ENCODE data around the gene L3MBTL1. TPM values are rescaled to one million over a fixed set of nuclear protein-coding genes. Genes with fewer than 3 reads are reported as not detected.

Gene L3MBTL1
- total RNA-seq, 4 donors from 2014 or later: 10.9 to 152 (median 23.1) TPM

DNA sequence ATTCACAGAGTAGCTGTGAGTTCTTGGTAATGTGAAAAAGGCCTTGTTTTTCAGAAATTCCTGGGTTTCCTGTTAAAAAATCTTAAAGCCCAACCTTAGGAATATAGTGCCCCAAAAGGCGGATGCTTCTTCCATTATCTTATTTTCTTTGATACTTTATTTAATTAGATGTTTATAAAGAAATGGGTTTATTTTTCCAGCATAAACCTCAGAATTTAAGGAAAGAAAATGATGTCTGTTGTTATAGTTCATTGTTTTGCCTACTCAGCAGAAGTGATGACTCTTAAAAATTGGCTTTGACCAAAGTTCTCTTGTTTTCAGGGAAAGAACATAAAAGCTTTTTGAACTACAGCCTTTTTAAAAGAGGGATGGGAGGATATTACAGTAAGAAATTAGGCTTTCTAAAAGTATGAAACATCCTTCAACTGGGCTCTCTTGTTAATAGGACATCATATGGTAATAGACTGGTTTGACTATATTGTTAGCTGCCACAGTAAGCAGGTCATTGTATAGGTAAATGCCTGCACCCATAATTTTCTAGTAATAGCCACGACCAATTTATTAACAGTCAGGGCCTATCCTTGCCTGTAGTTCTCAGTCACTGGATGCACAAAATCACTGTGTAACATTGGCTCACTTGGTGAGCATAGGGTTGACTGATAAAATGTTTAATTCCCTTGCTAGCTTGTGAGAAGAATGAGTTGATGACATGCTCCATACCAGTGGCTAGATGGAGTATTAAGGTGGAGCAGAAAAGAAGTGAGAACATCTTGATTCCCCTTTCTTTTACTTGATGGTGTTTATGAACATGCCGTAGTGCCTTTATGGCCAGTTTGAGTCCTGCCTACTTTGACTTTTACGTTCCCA, 44.6 kb upstream of the L3MBTL1 start:
- TF ChIP-seq POLR2A (IDR thresholded peaks at IDR 0.05): no peak
- peak in 1 of 3 donors; percentile 9 for TF ChIP-seq POLR2AphosphoS5 (IDR thresholded peaks at IDR 0.05)
- WGBS, 2 donors (ENCODE audit: low coverage in 1 of 2): 72 to 82% methylated on average over 2 to 4 of the region's 4 CpGs
- H3K27me3 ChIP-seq: no peaks in the 10 kb centered on the region
- H3K4me1 ChIP-seq: peaks cover 0 to 33% (median 10%) of the 10 kb centered on the region in 4 donors
- in situ Hi-C loops (cut with MboI; ENCODE audit: low pct_ligation_motif_present in 1 of 4, low pct_unique_long_range_greater_than_20kb in 1 of 4, low sequenced_read_pairs in 3 of 4) (loop anchor here in 1 of 4 donors (25.0 kb wide), 1 partner anchor 624 kb away; no protein-coding TSS in a partner anchor), intact Hi-C loops (cut with DNase I; ENCODE audit: low total_unique reads) (no loop called here)
- H3K9me3 ChIP-seq: no peaks in the 10 kb centered on the region
- no peak overlapping the region for H3K4me3 ChIP-seq
- no peak for DNase-seq
- no peak overlapping the region for H3K27ac ChIP-seq
- peaks cover 0 to 55% (median 22%) of the 10 kb centered on the region in 4 donors for H3K36me3 ChIP-seq

DNA sequence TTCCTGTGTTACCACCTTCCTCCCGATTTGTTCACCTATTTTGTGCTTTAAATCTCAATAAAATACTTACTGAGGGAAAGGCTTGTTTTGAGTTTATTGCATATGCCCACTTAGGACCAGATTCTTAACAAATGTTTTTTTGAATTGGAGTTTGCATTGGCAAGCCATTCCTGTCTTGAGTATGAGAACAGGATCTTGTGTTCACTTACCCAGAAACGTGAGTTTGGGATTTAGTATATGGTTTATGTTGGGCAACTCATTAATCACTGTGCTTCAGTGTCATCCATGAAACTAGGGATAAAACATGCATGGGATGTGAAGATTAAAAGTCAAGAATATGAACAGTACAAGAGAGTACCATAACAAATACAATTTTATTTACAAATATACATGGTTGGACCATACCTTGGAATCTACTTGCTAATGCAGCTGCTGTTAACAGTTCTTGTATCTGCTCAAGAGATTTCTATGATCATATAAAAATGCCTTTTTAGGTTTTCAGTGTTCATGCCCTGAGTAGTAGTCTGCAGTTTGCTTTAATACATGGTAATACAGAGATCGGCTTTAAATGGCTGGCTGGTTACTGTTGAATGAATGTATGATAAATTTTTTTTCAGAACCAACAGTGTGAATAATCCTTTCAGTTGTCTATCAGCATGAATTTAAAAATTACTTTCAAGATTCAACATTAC, 43.8 kb upstream of the L3MBTL1 start:
- TF ChIP-seq POLR2AphosphoS5 (IDR thresholded peaks at IDR 0.05) (no peak), POLR2A (IDR thresholded peaks at IDR 0.05) (peak; percentile 11)
- WGBS, 2 donors (ENCODE audit: low coverage in 1 of 2): 77 to 81% methylated on average over 3 of the region's 3 CpGs
- H3K9me3 ChIP-seq: no peaks in the 10 kb centered on the region
- H3K36me3 ChIP-seq: peaks cover 0 to 55% (median 22%) of the 10 kb centered on the region in 4 donors
- no peak for DNase-seq
- H3K27me3 ChIP-seq: no peaks in the 10 kb centered on the region
- H3K4me1 ChIP-seq: peaks cover 0 to 33% (median 10%) of the 10 kb centered on the region in 4 donors
- no peak overlapping the region for H3K27ac ChIP-seq
- intact Hi-C loops (cut with DNase I; ENCODE audit: low total_unique reads): no loop called here
- no peak overlapping the region for H3K4me3 ChIP-seq
- in situ Hi-C loops (cut with MboI; ENCODE audit: low pct_ligation_motif_present in 1 of 4, low pct_unique_long_range_greater_than_20kb in 1 of 4, low sequenced_read_pairs in 3 of 4): loop anchor here in 1 of 4 donors (25.0 kb wide), 1 partner anchor 624 kb away; no protein-coding TSS in a partner anchor

DNA sequence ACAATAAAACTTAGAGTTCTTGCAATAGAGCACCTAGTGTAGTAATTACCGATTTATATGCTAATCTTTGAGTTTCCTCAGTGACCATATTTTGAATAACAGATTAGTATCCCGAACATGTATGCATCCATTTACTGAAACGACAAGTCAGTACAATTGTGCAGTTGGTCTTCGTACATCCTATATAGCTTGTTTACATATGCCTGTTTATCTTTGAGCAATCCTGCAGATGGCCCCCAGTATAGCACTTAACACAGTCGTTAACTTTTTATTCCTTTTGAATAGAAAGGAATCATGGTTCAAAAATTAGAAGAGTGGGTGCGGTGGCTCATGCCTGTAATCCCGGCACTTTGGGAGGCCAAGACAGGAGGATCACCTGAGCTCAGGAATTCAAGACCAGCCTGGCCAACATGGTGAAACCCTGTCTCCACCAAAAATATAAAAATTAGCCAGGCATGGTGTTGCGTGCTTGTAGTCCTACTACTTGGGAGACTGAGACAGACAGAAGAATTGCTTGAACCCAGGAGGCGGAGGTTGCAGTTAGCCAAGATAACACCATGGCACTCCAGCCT, 43.2 kb upstream of the L3MBTL1 start:
- Histone ChIP-seq H3K9me3 (no peaks in the 10 kb centered on the region), H3K36me3 (peaks cover 0 to 52% (median 21%) of the 10 kb centered on the region in 4 donors), H3K4me1 (peaks cover 0 to 27% (median 6%) of the 10 kb centered on the region in 4 donors), H3K27ac (no peak overlapping the region), H3K27me3 (no peaks in the 10 kb centered on the region), H3K4me3 (no peak overlapping the region)
- TF ChIP-seq EP300 (IDR thresholded peaks at IDR 0.05; ENCODE audit: low read depth) (no peak), POLR2A (IDR thresholded peaks at IDR 0.05) (no peak), CTCF (IDR thresholded peaks at IDR 0.05) (no peak), POLR2AphosphoS5 (IDR thresholded peaks at IDR 0.05) (no peak)
- DNase-seq: no peak
- intact Hi-C loops (cut with DNase I; ENCODE audit: low total_unique reads): no loop called here
- in situ Hi-C loops (cut with MboI; ENCODE audit: low pct_ligation_motif_present in 1 of 4, low pct_unique_long_range_greater_than_20kb in 1 of 4, low sequenced_read_pairs in 3 of 4): loop anchor here in 1 of 4 donors (25.0 kb wide), 1 partner anchor 623 kb away; no protein-coding TSS in a partner anchor
- WGBS, 2 donors (ENCODE audit: low coverage in 1 of 2): 73 to 84% methylated on average over 8 to 9 of the region's 9 CpGs

DNA sequence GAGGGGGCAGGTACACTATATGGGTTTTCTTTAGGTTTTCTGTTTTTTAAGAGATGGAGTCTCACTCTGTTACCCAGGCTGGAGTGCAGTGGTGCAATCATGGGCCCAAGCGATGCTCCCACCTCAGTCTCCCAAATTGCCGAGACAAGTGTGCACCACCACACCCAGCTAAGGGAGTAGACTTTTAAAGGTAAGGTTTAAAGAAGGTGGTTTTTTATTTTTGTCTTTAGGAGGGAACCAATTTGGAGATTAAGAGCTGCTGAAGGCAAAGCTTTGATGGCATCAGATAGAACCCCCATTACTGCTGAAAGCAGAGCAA, 41.9 kb upstream of the L3MBTL1 start:
- Histone ChIP-seq H3K36me3 (peaks cover 0 to 39% (median 15%) of the 10 kb centered on the region in 4 donors), H3K27me3 (no peaks in the 10 kb centered on the region), H3K4me3 (no peak overlapping the region), H3K4me1 (peaks cover 0 to 22% (median 4%) of the 10 kb centered on the region in 4 donors), H3K9me3 (no peaks in the 10 kb centered on the region), H3K27ac (no peak overlapping the region)
- TF ChIP-seq EP300 (IDR thresholded peaks at IDR 0.05; ENCODE audit: low read depth): no peak
- in situ Hi-C loops (cut with MboI; ENCODE audit: low pct_ligation_motif_present in 1 of 4, low pct_unique_long_range_greater_than_20kb in 1 of 4, low sequenced_read_pairs in 3 of 4): loop anchor here in 1 of 4 donors (25.0 kb wide), 1 partner anchor 622 kb away; no protein-coding TSS in a partner anchor
- intact Hi-C loops (cut with DNase I; ENCODE audit: low total_unique reads): no loop called here
- WGBS, 2 donors (ENCODE audit: low coverage in 1 of 2): 97 to 100% methylated on average over 2 of the region's 2 CpGs
- no peak for DNase-seq

DNA sequence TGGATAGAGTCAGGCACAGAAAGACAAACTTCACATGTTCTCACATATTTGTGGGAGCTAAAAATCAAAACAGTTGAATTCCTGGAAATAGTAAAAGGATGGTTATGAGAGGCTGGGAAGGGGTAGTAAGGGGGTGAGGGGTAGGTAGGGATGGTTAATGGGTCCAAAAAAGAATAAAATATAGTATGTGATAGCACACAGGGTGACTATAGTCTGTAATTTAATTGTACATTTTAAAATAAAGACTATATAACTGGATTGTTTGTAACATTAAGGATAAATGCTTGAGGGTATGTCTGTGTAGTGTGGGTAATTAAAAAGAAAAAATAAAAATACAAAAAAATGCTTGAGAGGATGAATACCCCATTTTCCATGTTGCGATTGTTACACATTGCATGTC, 39.9 kb upstream of the L3MBTL1 start:
- intact Hi-C loops (cut with DNase I; ENCODE audit: low total_unique reads): no loop called here
- no peaks in the 10 kb centered on the region for H3K9me3 ChIP-seq
- in situ Hi-C loops (cut with MboI; ENCODE audit: low pct_ligation_motif_present in 1 of 4, low pct_unique_long_range_greater_than_20kb in 1 of 4, low sequenced_read_pairs in 3 of 4): loop anchor here in 1 of 4 donors (25.0 kb wide), 1 partner anchor 620 kb away; no protein-coding TSS in a partner anchor
- H3K4me3 ChIP-seq: no peak overlapping the region
- H3K27ac ChIP-seq: no peak overlapping the region
- peaks cover 0 to 13% (median 3%) of the 10 kb centered on the region in 4 donors for H3K4me1 ChIP-seq
- WGBS, 2 donors (ENCODE audit: low coverage in 1 of 2): 96 to 100% methylated on average over 1 of the region's 1 CpG
- TF ChIP-seq POLR2AphosphoS5 (IDR thresholded peaks at IDR 0.05) (no peak), POLR2A (IDR thresholded peaks at IDR 0.05) (no peak), EP300 (IDR thresholded peaks at IDR 0.05; ENCODE audit: low read depth) (no peak), CTCF (IDR thresholded peaks at IDR 0.05) (no peak)
- H3K36me3 ChIP-seq: peaks cover 0 to 26% (median 7%) of the 10 kb centered on the region in 4 donors
- DNase-seq: no peak
- no peaks in the 10 kb centered on the region for H3K27me3 ChIP-seq
